ENCODE measurements around the gene GJD3.

The GJD3 gene

GRCh38 chr17:40352779-40353394, 11.7 kb downstream of the GJD3 start:
- Histone ChIP-seq H3K4me3 (no peak overlapping the region), H3K36me3 (replicated peaks) (peaks cover 6% of the 10 kb centered on the region), H3K27me3 (ENCODE audit: low read depth) (no peaks in the 10 kb centered on the region), H3K4me1 (peaks cover 10% of the 10 kb centered on the region), H3K9me3 (no peaks in the 10 kb centered on the region)
- in situ Hi-C loops (cut with MboI; ENCODE audit: low sequenced_read_pairs) = loop anchor here (5.0 kb wide), 1 partner anchor 51 kb away; no protein-coding TSS in a partner anchor
- DNase-seq (ENCODE audit: low spot score in 2 of 2) = no peak

DNA sequence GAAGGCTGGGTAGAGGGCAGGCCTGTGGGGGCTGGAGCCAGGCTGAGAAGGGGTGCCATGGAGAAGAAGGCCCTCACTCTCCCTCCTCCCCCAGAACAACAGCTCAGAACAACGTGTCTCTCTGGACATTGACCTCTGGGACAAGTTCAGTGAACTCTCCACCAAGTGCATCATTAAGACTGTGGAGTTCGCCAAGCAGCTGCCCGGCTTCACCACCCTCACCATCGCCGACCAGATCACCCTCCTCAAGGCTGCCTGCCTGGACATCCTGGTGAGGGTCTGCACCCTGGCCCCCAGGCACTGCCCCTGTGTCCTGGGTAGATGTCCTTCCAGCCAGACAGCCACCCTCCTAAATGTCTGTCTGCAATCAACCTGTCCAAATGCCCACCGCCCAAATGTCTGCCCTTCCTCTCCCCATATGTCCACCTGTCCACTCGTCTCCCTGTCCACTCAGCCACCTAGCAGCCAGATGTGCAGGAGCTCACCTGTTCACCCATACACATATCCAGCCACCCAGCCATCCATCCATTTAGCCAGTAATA, 12.2 kb downstream of the GJD3 start:
- no peaks in the 10 kb centered on the region for H3K9me3 ChIP-seq
- H3K4me3 ChIP-seq = no peak overlapping the region
- H3K36me3 ChIP-seq (replicated peaks) = peaks cover 6% of the 10 kb centered on the region
- peaks cover 10% of the 10 kb centered on the region for H3K4me1 ChIP-seq
- DNase-seq (ENCODE audit: low spot score in 2 of 2) = no peak
- in situ Hi-C loops (cut with MboI; ENCODE audit: low sequenced_read_pairs) = loop anchor here (5.0 kb wide), 1 partner anchor 50 kb away; no protein-coding TSS in a partner anchor
- no peaks in the 10 kb centered on the region for H3K27me3 ChIP-seq (ENCODE audit: low read depth)

DNA sequence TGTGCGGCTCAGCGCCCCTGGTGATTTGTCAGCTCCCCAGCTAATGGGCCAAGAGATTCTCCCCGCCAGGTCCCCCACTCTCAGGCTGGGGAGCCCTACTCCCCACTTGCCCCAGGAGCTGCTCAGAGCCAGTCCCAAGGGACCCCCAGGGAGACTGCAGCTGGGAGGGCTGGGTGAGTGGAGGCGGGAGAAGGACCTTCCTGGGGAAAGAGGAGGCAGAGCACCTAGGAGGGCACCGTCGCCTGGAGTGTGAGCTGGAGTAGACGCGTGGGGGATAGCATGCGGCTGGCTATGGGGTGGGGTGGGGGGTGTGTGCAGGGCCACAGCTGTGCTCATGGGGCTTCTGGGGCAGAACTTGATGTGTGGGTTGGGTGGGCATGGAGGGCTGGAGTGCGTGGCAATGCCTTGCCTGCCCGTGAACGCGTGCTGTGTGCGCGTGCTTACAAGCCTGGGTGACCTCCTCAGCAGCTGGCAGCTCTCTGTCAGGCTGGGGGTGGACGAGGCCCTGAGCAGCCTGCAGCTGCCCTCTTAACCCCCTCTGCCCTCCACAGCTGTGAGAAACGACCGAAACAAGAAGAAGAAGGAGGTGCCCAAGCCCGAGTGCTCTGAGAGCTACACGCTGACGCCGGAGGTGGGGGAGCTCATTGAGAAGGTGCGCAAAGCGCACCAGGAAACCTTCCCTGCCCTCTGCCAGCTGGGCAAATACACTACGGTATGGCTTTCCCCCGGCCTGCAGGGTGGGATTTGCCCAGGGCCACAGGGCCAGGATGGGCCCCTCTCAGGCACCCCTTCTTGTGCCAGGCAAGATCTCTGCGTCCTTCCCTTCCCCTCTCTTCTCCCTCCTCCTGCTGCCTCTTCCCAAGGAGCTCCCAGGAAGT, 12.9 kb downstream of the GJD3 start:
- H3K4me1 ChIP-seq = peaks cover 15% of the 10 kb centered on the region
- H3K27me3 ChIP-seq (ENCODE audit: low read depth) = no peaks in the 10 kb centered on the region
- no peak overlapping the region for H3K4me3 ChIP-seq
- H3K9me3 ChIP-seq = no peaks in the 10 kb centered on the region
- no peak for DNase-seq (ENCODE audit: low spot score in 2 of 2)
- peaks cover 6% of the 10 kb centered on the region for H3K36me3 ChIP-seq (replicated peaks)
- in situ Hi-C loops (cut with MboI; ENCODE audit: low sequenced_read_pairs) = loop anchor here (5.0 kb wide), 1 partner anchor 49 kb away; no protein-coding TSS in a partner anchor

GRCh38 chr17:40350689-40351358, 13.7 kb downstream of the GJD3 start:
- Histone ChIP-seq H3K27me3 (ENCODE audit: low read depth) (no peaks in the 10 kb centered on the region), H3K9me3 (no peaks in the 10 kb centered on the region), H3K4me3 (no peak overlapping the region), H3K4me1 (peaks cover 23% of the 10 kb centered on the region), H3K36me3 (replicated peaks) (peaks cover 6% of the 10 kb centered on the region)
- DNase-seq (ENCODE audit: low spot score in 2 of 2) = peak in 1 of 2 experiments; percentile 10
- in situ Hi-C loops (cut with MboI; ENCODE audit: low sequenced_read_pairs) = loop anchor here (5.0 kb wide), 1 partner anchor 49 kb away; no protein-coding TSS in a partner anchor

- DNase-seq (ENCODE audit: low spot score in 2 of 2) = peak; percentile 15 to 69
- Histone ChIP-seq H3K4me3 (no peak overlapping the region), H3K4me1 (peaks cover 30% of the 10 kb centered on the region), H3K27me3 (ENCODE audit: low read depth) (no peaks in the 10 kb centered on the region), H3K36me3 (replicated peaks) (peaks cover under 1% of the 10 kb centered on the region), H3K9me3 (no peaks in the 10 kb centered on the region)
- in situ Hi-C loops (cut with MboI; ENCODE audit: low sequenced_read_pairs) = loop anchor here (5.0 kb wide), 1 partner anchor 48 kb away; no protein-coding TSS in a partner anchor
Measured at GRCh38 chr17:40349895-40350688, 14.4 kb downstream of the GJD3 start.

DNA sequence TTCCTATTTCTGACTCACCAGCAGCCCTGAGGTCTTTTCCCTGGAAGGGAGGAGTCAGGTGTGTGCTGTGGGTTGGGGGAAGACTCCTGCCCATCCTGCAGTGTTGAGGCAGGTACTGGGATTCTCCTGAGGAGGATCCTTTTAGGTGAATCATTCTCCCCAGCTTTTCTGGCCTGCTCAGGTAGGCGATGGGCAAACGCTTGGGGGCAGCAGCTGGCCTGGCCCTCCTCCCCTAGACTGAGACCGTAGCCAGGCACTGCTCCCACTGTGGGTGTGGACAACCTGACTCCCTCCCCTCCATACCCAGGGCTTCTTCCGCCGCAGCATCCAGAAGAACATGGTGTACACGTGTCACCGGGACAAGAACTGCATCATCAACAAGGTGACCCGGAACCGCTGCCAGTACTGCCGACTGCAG, 15.1 kb downstream of the GJD3 start:
- no peak overlapping the region for H3K4me3 ChIP-seq
- in situ Hi-C loops (cut with MboI; ENCODE audit: low sequenced_read_pairs) = no loop called here
- DNase-seq (ENCODE audit: low spot score in 2 of 2) = no peak
- H3K27me3 ChIP-seq (ENCODE audit: low read depth) = no peaks in the 10 kb centered on the region
- no peaks in the 10 kb centered on the region for H3K9me3 ChIP-seq
- peaks cover 31% of the 10 kb centered on the region for H3K4me1 ChIP-seq
- no peaks in the 10 kb centered on the region; the same call in 1 of the 2 replicates for H3K36me3 ChIP-seq (replicated peaks)

GRCh38 chr17:40348562-40349476, 15.7 kb downstream of the GJD3 start:
- Histone ChIP-seq H3K36me3 (replicated peaks) (no peaks in the 10 kb centered on the region; the same call in 1 of the 2 replicates), H3K27me3 (ENCODE audit: low read depth) (no peaks in the 10 kb centered on the region), H3K9me3 (no peaks in the 10 kb centered on the region), H3K4me3 (no peak overlapping the region), H3K4me1 (peaks cover 31% of the 10 kb centered on the region)
- DNase-seq (ENCODE audit: low spot score in 2 of 2) = no peak
- in situ Hi-C loops (cut with MboI; ENCODE audit: low sequenced_read_pairs) = no loop called here

- peaks cover 31% of the 10 kb centered on the region for H3K4me1 ChIP-seq
- H3K4me3 ChIP-seq = no peak overlapping the region
- in situ Hi-C loops (cut with MboI; ENCODE audit: low sequenced_read_pairs) = no loop called here
- no peak for DNase-seq (ENCODE audit: low spot score in 2 of 2)
- H3K9me3 ChIP-seq = no peaks in the 10 kb centered on the region
- H3K27me3 ChIP-seq (ENCODE audit: low read depth) = no peaks in the 10 kb centered on the region
- H3K36me3 ChIP-seq (replicated peaks) = no peaks in the 10 kb centered on the region; the same call in 1 of the 2 replicates
Measured at GRCh38 chr17:40348136-40348504, 16.4 kb downstream of the GJD3 start.

DNA sequence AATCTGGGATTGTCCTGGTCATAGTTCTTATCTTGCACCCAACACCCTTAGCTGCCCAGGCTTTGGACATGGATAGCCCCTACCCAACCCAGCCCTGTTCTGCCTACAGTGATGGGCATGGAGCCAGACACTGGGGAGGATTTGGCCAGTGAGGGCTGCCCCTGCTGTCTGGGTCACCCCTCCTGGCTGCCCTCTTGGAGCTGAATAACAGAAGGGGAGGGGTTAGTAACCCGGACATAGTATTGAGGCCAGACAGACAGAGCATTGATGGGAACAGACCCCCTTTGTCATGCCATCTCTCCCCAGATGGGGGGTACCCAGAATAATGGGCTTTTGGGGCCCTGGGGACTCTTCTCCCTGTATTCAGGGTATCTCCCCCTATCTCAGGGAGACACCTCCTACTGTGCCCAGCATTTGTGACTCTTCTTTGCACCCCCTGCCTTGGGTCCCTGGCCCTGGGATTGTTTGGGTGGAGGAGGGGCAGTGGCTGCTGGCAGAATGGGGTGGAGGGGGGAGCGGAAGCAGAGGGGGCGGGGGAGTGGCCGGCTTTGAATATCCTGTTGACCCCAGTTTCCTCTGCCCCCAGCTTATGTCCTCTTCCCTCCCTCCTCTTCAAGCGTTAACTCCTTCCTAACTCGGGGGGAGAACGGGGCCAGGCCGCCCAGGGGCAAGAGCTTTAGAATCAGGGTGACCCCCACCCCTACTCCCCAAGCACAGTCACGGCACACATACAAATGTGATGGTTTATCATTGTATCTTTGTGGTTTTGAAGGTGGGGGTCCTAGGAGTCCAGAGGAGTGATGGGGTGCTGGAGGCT, 17.0 kb downstream of the GJD3 start:
- in situ Hi-C loops (cut with MboI; ENCODE audit: low sequenced_read_pairs) = no loop called here
- Histone ChIP-seq H3K36me3 (replicated peaks) (no peaks in the 10 kb centered on the region; the same call in 1 of the 2 replicates), H3K9me3 (no peaks in the 10 kb centered on the region), H3K4me3 (no peak overlapping the region), H3K27me3 (ENCODE audit: low read depth) (no peaks in the 10 kb centered on the region), H3K4me1 (peaks cover 31% of the 10 kb centered on the region)
- no peak for DNase-seq (ENCODE audit: low spot score in 2 of 2)

GRCh38 chr17:40346765-40347158, 17.8 kb downstream of the GJD3 start:
- H3K36me3 ChIP-seq (replicated peaks) = no peaks in the 10 kb centered on the region; the same call in 1 of the 2 replicates
- H3K9me3 ChIP-seq = no peaks in the 10 kb centered on the region
- H3K4me1 ChIP-seq = peaks cover 31% of the 10 kb centered on the region
- H3K4me3 ChIP-seq = no peak overlapping the region
- DNase-seq (ENCODE audit: low spot score in 2 of 2) = no peak
- H3K27me3 ChIP-seq (ENCODE audit: low read depth) = no peaks in the 10 kb centered on the region
- in situ Hi-C loops (cut with MboI; ENCODE audit: low sequenced_read_pairs) = no loop called here

DNA sequence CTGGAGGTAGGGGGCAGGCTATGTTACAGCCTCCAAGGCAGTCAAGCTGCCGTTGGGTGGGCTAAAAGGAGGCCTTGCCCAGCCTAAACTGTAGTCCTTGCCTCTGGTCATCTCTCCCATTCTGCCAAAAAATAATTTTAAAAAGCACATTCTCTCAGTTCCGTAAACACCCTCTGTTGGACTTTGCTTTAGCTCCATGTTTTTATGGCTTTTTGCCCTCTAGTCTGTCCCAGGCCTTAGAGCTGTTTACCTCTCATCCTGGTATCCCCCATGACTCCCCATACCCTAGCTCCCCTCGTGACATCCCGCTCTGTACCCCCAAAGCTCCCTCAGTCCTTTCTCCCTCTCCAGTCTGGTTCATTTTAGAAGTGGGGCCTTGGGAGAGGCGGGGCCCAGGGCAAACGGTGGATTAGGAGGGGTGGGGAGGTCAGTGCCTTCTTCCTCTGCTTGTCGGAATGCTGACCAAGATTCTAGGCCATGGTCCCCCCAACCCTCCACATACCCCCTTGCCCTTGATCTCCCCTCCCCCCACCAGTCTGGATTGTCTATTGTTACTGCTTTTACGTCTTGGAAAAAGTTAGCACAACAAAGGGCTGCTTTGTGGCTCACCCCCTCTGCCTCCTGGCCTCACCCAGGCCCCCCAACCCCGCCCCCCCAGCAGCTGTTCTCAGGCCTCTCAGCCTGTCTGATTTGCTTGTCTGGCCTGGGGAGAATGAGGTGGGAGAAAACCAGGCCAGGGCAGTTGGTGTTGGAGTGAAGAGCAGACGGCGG, 18.4 kb downstream of the GJD3 start:
- H3K27me3 ChIP-seq (ENCODE audit: low read depth) = no peaks in the 10 kb centered on the region
- in situ Hi-C loops (cut with MboI; ENCODE audit: low sequenced_read_pairs) = no loop called here
- no peaks in the 10 kb centered on the region for H3K9me3 ChIP-seq
- peaks cover 31% of the 10 kb centered on the region for H3K4me1 ChIP-seq
- H3K4me3 ChIP-seq = no peak overlapping the region
- peak in 1 of 2 experiments; percentile 45 for DNase-seq (ENCODE audit: low spot score in 2 of 2)
- H3K36me3 ChIP-seq (replicated peaks) = no peaks in the 10 kb centered on the region

Measured in HAP-1 (cell line).